PC-3 (cell line): ENCODE data around the gene PRKACA. TPM values are rescaled to one million over a fixed set of nuclear protein-coding genes. Genes with fewer than 3 reads are reported as not detected.

ENCODE experiments used
- ATAC-seq: fragments of 200-7000 bp; cut with Tn5 transposase; 2 replicates; pipeline ENCODE4 v1.9.1; 2020; ENCODE audit warnings: mild to moderate bottlenecking, moderate library complexity
- BruUV-seq: library from RNA; stranded (reverse); fragments of 400-500 nt; replicated peaks from 2 replicates; lab custom pipeline; 2021; lab: Mats Ljungman, UMichigan
- CTCF ChIA-PET: fragments of 300-600 bp; sonication (Branson Sonifier 250); formaldehyde crosslinking; loops from one replicate; lab custom pipeline; 2022; ENCODE audit warnings: antibody characterized with exemption; lab: Charles Lee
- POLR2A ChIA-PET: fragments of 300-600 bp; sonication (Branson Sonifier 250); formaldehyde crosslinking; loops from one replicate; lab custom pipeline; 2022; ENCODE audit warnings: antibody characterized with exemption; ENCODE audit not compliant: unreplicated experiment; lab: Charles Lee
- DNase-seq: peaks from one replicate; pipeline ENCODE4 v3.0.0-alpha.2; 2015
- H2AFZ ChIP-seq: fragments of 300-600 bp; sonication (generic); 2 replicates; pipeline ENCODE4 v1.6.0; 2016; ENCODE audit warnings: antibody characterized with exemption, low read length
- H3F3A ChIP-seq: fragments of 300-600 bp; sonication (generic); one replicate; pipeline ENCODE4 v1.6.0; 2017; ENCODE audit warnings: antibody characterized with exemption, low read length, control low read depth, mild to moderate bottlenecking; ENCODE audit not compliant: unreplicated experiment
- H3K27ac ChIP-seq: fragments of 300-600 bp; sonication (generic); 2 replicates; pipeline ENCODE4 v1.5.1; 2016; ENCODE audit warnings: mild to moderate bottlenecking, low read length
- H3K27me3 ChIP-seq: fragments of 300-600 bp; sonication (generic); 2 replicates; pipeline ENCODE4 v1.6.1; 2016; ENCODE audit warnings: low read length, mixed read lengths
- H3K36me3 ChIP-seq: fragments of 300-600 bp; sonication (generic); 2 replicates; pipeline ENCODE4 v1.6.1; 2016; ENCODE audit warnings: low read depth, mixed run types, low read length, mixed read lengths
- H3K4me1 ChIP-seq: fragments of 300-600 bp; sonication (generic); 2 replicates; pipeline ENCODE4 v1.5.1; 2016; ENCODE audit warnings: low read length; ENCODE audit not compliant: insufficient read depth
- H3K4me2 ChIP-seq: fragments of 300-600 bp; sonication (generic); 2 replicates; pipeline ENCODE4 v1.6.0; 2016; ENCODE audit warnings: low read length
- H3K4me3 ChIP-seq: fragments of 300-600 bp; sonication (generic); 2 replicates; pipeline ENCODE4 v1.5.1; 2016; ENCODE audit warnings: mild to moderate bottlenecking, low read length, mixed read lengths
- H3K79me2 ChIP-seq: fragments of 300-600 bp; sonication (generic); 2 replicates; pipeline ENCODE4 v1.6.1; 2017; ENCODE audit warnings: low read length, mixed read lengths
- H3K9ac ChIP-seq: fragments of 300-600 bp; sonication (generic); 2 replicates; pipeline ENCODE4 v1.6.0; 2016; ENCODE audit warnings: mild to moderate bottlenecking, low read length
- H3K9me2 ChIP-seq: fragments of 300-600 bp; sonication (generic); replicated peaks from 2 replicates; pipeline ENCODE4 v1.6.1; 2016; ENCODE audit warnings: mixed run types, low read length, mixed read lengths
- H3K9me3 ChIP-seq: fragments of 300-600 bp; sonication (generic); 2 replicates; pipeline ENCODE4 v1.6.1; 2016; ENCODE audit warnings: low read length, mixed read lengths
- H4K20me1 ChIP-seq: fragments of 300-600 bp; sonication (generic); 2 replicates; pipeline ENCODE4 v1.6.1; 2016; ENCODE audit warnings: low read length, mixed read lengths
- CTCF ChIP-seq: fragments of 300-600 bp; sonication (generic); conservative IDR thresholded peaks from 2 replicates; pipeline ENCODE4 v1.5.1; 2017; ENCODE audit warnings: antibody characterized with exemption, low read depth, mild to moderate bottlenecking, low read length
- EZH2 ChIP-seq: fragments of 300-600 bp; sonication (generic); IDR thresholded peaks from one replicate; pipeline ENCODE4 v1.6.1; 2017; ENCODE audit warnings: antibody characterized with exemption, mild to moderate bottlenecking, low read length; ENCODE audit not compliant: unreplicated experiment
- EZH2phosphoT487 ChIP-seq: fragments of 300-600 bp; sonication (generic); IDR thresholded peaks from 2 replicates; pipeline ENCODE4 v1.6.1; 2018; ENCODE audit warnings: mild to moderate bottlenecking, antibody characterized with exemption, low read length, borderline replicate concordance
- intact Hi-C: fragments of 100-400 bp; cut with micrococcal nuclease; formaldehyde crosslinking; loops from 2 replicates; pipeline ENCODE4 v1.9.0; 2023
- total RNA-seq: library from RNA; depleted of rRNA; stranded (reverse); fragments of >200 nt; gene quantifications from 2 replicates; pipeline ENCODE4 v1.2.3, GENCODE V29; 2014

Gene PRKACA
- total RNA-seq, 1 experiment from 2014 or later: 50.2 TPM

DNA sequence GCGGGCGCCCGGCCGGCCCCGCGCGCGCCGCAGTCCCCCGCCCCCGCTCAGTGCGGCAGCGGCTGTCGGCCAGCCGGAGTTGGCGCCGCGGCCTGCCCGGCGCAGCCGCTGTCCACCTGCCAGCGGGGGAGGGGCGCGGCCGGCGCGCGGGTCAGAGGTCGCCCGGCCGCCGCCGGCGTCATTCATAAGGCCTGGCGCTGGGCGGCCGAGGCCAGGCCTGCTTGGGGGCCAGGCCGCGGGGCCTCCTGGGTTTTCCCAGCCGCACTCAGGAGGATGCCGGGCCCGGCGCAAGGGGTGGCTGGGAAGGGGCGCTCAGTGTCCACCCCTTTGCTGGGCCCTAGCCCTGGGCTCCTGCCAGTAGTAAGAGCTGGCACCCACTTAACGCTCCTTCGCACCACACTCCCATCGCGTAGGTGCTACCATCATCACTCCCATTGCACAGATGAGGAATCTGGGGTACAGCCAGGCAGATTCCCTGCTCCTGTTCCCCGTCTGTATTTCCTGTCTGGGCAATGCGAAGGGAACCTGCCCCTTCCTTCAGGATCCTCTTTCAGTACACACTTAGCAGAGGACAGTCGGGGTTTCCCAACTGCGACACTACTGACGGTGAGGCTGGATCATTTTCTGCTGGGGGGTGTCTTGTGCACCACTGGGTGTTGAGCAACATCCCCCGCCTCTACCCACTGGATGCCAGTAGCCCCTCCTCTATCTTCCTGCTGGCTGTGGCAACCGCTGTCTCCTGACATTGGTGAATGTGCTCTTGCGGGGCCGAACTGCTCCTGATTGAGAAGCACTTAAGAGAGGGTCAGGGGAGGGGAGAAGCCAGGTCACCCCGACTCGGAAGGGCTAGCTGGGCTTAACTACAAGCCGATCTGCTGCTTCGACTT is 846 bp upstream of the PRKACA start:
- peaks cover 10% of the 10 kb centered on the region; the same call in 1 of the 2 replicates for H3K36me3 ChIP-seq
- ChIA-PET CTCF (interaction anchor here (0.6 to 1.1 kb wide), 2 partner anchors 7 to 18 kb away, joined by 4 to 10 read pairs; partner anchors contain the start of gene ASF1B), POLR2A (interaction anchor here (0.5 to 1.0 kb wide), 2 partner anchors 17 to 18 kb away, joined by 6 to 9 read pairs; partner anchors contain the start of gene ASF1B)
- H4K20me1 ChIP-seq: no peaks in the 10 kb centered on the region
- TF ChIP-seq EZH2 (no peak), EZH2phosphoT487 (no peak), CTCF (no peak)
- peaks cover 11% of the 10 kb centered on the region for H3F3A ChIP-seq
- H3K4me2 ChIP-seq: peak overlapping the region; percentile 94
- peaks cover 29% of the 10 kb centered on the region for H3K79me2 ChIP-seq
- H3K9me3 ChIP-seq: no peaks in the 10 kb centered on the region
- peak overlapping the region; percentile 70 for H3K4me3 ChIP-seq
- TSS peak; percentile 72 for BruUV-seq
- peaks cover 17% of the 10 kb centered on the region for H3K4me1 ChIP-seq
- intact Hi-C loops: no loop called here
- H3K9me2 ChIP-seq: no peaks in the 10 kb centered on the region
- DNase-seq (no peak), ATAC-seq (no peak; the same call in 1 of the 2 replicates)
- H3K27ac ChIP-seq: peak overlapping the region; percentile 30; the same call in 1 of the 2 replicates
- H3K27me3 ChIP-seq: no peaks in the 10 kb centered on the region
- peak overlapping the region; percentile 68 for H3K9ac ChIP-seq
- peak overlapping the region; percentile 75 for H2AFZ ChIP-seq

DNA sequence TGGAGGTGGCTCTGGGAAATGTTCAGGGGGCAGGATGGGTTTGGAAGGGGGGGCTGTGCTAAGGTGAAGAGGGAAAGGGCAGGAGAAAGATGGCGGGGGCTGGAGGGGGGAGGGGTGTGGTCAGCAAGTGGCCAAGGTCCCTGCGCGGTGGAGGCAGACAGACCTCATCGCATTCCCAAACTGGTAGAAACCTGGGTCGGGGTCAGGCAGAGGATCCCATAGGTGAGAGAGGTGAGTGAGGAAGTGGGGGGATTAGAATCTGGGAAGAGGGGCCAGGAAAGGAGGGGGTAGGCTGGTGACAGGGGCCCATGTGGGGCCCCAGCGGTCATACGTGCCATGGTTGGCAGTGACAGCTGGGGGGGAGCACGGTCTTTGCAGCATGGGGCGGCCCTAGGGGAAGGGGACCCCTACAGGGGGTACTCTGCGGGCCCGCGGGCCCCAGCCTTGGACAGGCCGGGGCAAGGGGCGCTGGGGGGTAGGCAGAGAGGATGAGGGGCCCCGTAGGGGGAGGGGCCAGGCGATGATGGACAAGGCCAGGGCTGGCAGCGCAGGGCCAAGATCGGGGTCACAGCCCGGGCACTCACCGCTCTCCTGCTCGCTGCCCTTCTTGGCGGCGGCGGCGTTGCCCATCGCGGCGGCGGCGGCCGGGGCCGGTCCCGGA is 514 bp downstream of the PRKACA start:
- BruUV-seq: no TSS peak
- Histone ChIP-seq H3K27ac (no peak overlapping the region), H3K4me3 (peak overlapping the region; percentile 78), H3K4me1 (peaks cover 17% of the 10 kb centered on the region), H4K20me1 (no peaks in the 10 kb centered on the region), H2AFZ (peak overlapping the region; percentile 42), H3K4me2 (peak overlapping the region; percentile 92), H3K79me2 (peaks cover 32% of the 10 kb centered on the region), H3K27me3 (no peaks in the 10 kb centered on the region), H3K9me2 (no peaks in the 10 kb centered on the region), H3K9me3 (no peaks in the 10 kb centered on the region), H3K9ac (peak overlapping the region; percentile 60), H3K36me3 (peaks cover 4% of the 10 kb centered on the region; the same call in 1 of the 2 replicates), H3F3A (peaks cover 11% of the 10 kb centered on the region)
- CTCF ChIA-PET: interaction anchor here (1.1 kb wide), 1 partner anchor 20 kb away, joined by 10 read pairs; the partner anchor contains the start of gene ASF1B
- intact Hi-C loops: no loop called here
- no peak for TF ChIP-seq EZH2
- no peak for TF ChIP-seq CTCF
- no peak for TF ChIP-seq EZH2phosphoT487
- ATAC-seq (peak; percentile 1), DNase-seq (no peak)
- POLR2A ChIA-PET: interaction anchor here (0.6 to 1.0 kb wide), 3 partner anchors 19 to 280 kb away, joined by 3 to 6 read pairs (median 4); partner anchors contain the start of gene ASF1B
